Lower lobe of right lung (tissue), 2 donors: Measurements from ENCODE around the gene ALPG. TPM values are rescaled to one million over a fixed set of nuclear protein-coding genes. Genes with fewer than 3 reads are reported as not detected.
"Not testable (repeated sequence)": the region's sequence is repeated elsewhere in the genome, so short reads cannot be mapped to it uniquely, and the experiment has no call there.

Experiments
- ATAC-seq, 2 donors: fragments of 200-7000 bp; cut with Tn5 transposase; one replicate each; pipeline ENCODE4 v1.9.1; 2020 to 2022; ENCODE audit warnings: mild to moderate bottlenecking in 2 of 2, moderate library complexity in 2 of 2
- DNase-seq: peaks from one replicate; pipeline ENCODE4 v3.0.0-alpha.2; 2020
- H3K27ac ChIP-seq: fragments of 200-600 bp; one replicate; pipeline ENCODE4 v1.8.0; 2022
- H3K27me3 ChIP-seq: fragments of 200-600 bp; one replicate; pipeline ENCODE4 v1.8.0; 2022; ENCODE audit warnings: low read depth
- H3K36me3 ChIP-seq: fragments of 200-600 bp; one replicate; pipeline ENCODE4 v1.8.0; 2022; ENCODE audit warnings: mild to moderate bottlenecking
- H3K4me1 ChIP-seq: fragments of 200-600 bp; one replicate; pipeline ENCODE4 v1.8.0; 2022
- H3K4me3 ChIP-seq: fragments of 200-600 bp; one replicate; pipeline ENCODE4 v1.8.0; 2022; ENCODE audit warnings: mild to moderate bottlenecking
- H3K9me3 ChIP-seq: fragments of 200-600 bp; one replicate; pipeline ENCODE4 v1.8.0; 2022
- CTCF ChIP-seq: fragments of 200-600 bp; IDR thresholded peaks from one replicate; pipeline ENCODE4 v1.8.0; 2022; ENCODE audit warnings: antibody characterized with exemption, mild to moderate bottlenecking
- intact Hi-C: fragments of 100-400 bp; cut with DNase I; formaldehyde crosslinking; loops from one replicate; pipeline ENCODE4 v1.11.0; 2022
- total RNA-seq: library from RNA; stranded (reverse); fragmentation: NEBNext Ultra II Directional; extraction: Animal tissue kit (Norgen Biotek cat#: 25700); gene quantifications from one replicate; pipeline ENCODE4 v1.2.1, GENCODE V29; 2021
- donor health status: DM: no; HTN: yes; CAD: no; lungs with severe emphysema.

ALPG gene
- total RNA-seq, 1 donor from 2014 or later = 0.53 TPM

- H3K4me1 ChIP-seq = no peaks in the 10 kb centered on the region
- no peak for TF ChIP-seq CTCF
- H3K27me3 ChIP-seq = peaks cover 41% of the 10 kb centered on the region
- no peak overlapping the region for H3K27ac ChIP-seq
- intact Hi-C loops = no loop called here
- ATAC-seq (no peak), DNase-seq (peak; percentile 30)
- no peak overlapping the region for H3K4me3 ChIP-seq
- no peaks in the 10 kb centered on the region for H3K36me3 ChIP-seq
- H3K9me3 ChIP-seq = no peaks in the 10 kb centered on the region
These were observed 24.1 kb upstream of the ALPG start for GRCh38 chr2:232382331-232383225.

- intact Hi-C loops = no loop called here
- H3K27me3 ChIP-seq = peaks cover 59% of the 10 kb centered on the region
- ATAC-seq = no peak
These were observed 22.2 kb upstream of the ALPG start for GRCh38 chr2:232384466-232384865.

GRCh38 chr2:232385058-232385457 is 21.6 kb upstream of the ALPG start:
- peak overlapping the region; percentile 17 for H3K4me3 ChIP-seq
- H3K9me3 ChIP-seq, H3K36me3 ChIP-seq, intact Hi-C loops, H3K4me1 ChIP-seq, ATAC-seq, DNase-seq: not testable (repeated sequence)
- H3K27ac ChIP-seq = peak overlapping the region; percentile 46
- H3K27me3 ChIP-seq = peaks cover 64% of the 10 kb centered on the region

More at GRCh38 chr2:232384466-232384865, 22.2 kb upstream of the ALPG start:
- Histone ChIP-seq H3K27ac (no peak overlapping the region), H3K36me3 (no peaks in the 10 kb centered on the region), H3K9me3 (no peaks in the 10 kb centered on the region), H3K4me1 (peaks cover 4% of the 10 kb centered on the region), H3K4me3 (no peak overlapping the region)
- no peak for TF ChIP-seq CTCF
- DNase-seq = no peak

- DNase-seq (peak; percentile 64), ATAC-seq (peak; percentile 75 to 83)
- no peaks in the 10 kb centered on the region for H3K9me3 ChIP-seq
- peak overlapping the region; percentile 75 for H3K27ac ChIP-seq
- H3K36me3 ChIP-seq = no peaks in the 10 kb centered on the region
- TF ChIP-seq CTCF = no peak
- peaks cover 69% of the 10 kb centered on the region for H3K27me3 ChIP-seq
- intact Hi-C loops = no loop called here
- peaks cover 4% of the 10 kb centered on the region for H3K4me1 ChIP-seq
- H3K4me3 ChIP-seq = peak overlapping the region; percentile 39
These were observed 20.8 kb upstream of the ALPG start for GRCh38 chr2:232385660-232386489.

- Histone ChIP-seq H3K9me3 (no peaks in the 10 kb centered on the region), H3K36me3 (no peaks in the 10 kb centered on the region), H3K4me3 (peak overlapping the region; percentile 39), H3K27me3 (peaks cover 71% of the 10 kb centered on the region), H3K27ac (peak overlapping the region; percentile 75), H3K4me1 (peaks cover 4% of the 10 kb centered on the region)
- DNase-seq (peak; percentile 64), ATAC-seq (no peak)
- intact Hi-C loops = no loop called here
- TF ChIP-seq CTCF = no peak
These were observed 20.2 kb upstream of the ALPG start for GRCh38 chr2:232386490-232386739.
